B cell (primary cell): ENCODE results near the gene BMAL2.

Experiments
- CTCF ChIP-seq: fragments of 200-600 bp; IDR thresholded peaks from one replicate; pipeline ENCODE4 v1.8.0; 2022; ENCODE audit warnings: antibody characterized with exemption, mild to moderate bottlenecking
- EZH2 ChIP-seq: IDR thresholded peaks from 2 replicates; pipeline ENCODE4 v1.6.1; 2012; ENCODE audit warnings: borderline replicate concordance, low read depth, mild to moderate bottlenecking, moderate library complexity, low read length; ENCODE audit not compliant: insufficient read depth, poor library complexity, severe bottlenecking

- no peak for TF ChIP-seq CTCF
- no peak for TF ChIP-seq EZH2
Observed at GRCh38 chr12:27324530-27324929, 8.1 kb upstream of the BMAL2 start.
